Epithelial cell of proximal tubule (primary cell): ENCODE measurements around the gene LY6G6C. TPM values are rescaled to one million over a fixed set of nuclear protein-coding genes. Genes with fewer than 3 reads are reported as not detected.

Source experiments
- DNase-seq: peaks from one replicate; pipeline ENCODE4 v3.0.0-alpha.2; 2011; ENCODE audit warnings: low read depth
- H3K4me3 ChIP-seq: 2 replicates; pipeline ENCODE4 v1.5.1; 2011; ENCODE audit warnings: low read depth, mild to moderate bottlenecking, low read length
- CTCF ChIP-seq: conservative IDR thresholded peaks from 2 replicates; pipeline ENCODE4 v1.5.1; 2012; ENCODE audit warnings: low read depth, mild to moderate bottlenecking, low read length
- total RNA-seq: library from RNA; depleted of rRNA; stranded (reverse); fragments of >200 nt; gene quantifications from 2 replicates; pipeline ENCODE4 v1.2.3, GENCODE V29; 2015

LY6G6C gene
- total RNA-seq, 1 donor from 2014 or later: not detected

GRCh38 chr6:31718265-31718664 lies 3.3 kb downstream of the LY6G6C start:
- H3K4me3 ChIP-seq: no peak overlapping the region
- DNase-seq: no peak
- TF ChIP-seq CTCF: no peak

- no peak for DNase-seq
- TF ChIP-seq CTCF: peak; percentile 20
- no peak overlapping the region for H3K4me3 ChIP-seq
These were observed 3.9 kb downstream of the LY6G6C start for GRCh38 chr6:31717499-31718222.

- no peak for TF ChIP-seq CTCF
- DNase-seq: no peak
- no peak within 1 kb of the TSS for H3K4me3 ChIP-seq
These were observed 6.3 kb downstream of the LY6G6C start, which contains the start of gene LY6G6D for GRCh38 chr6:31715022-31715958. Gene LY6G6D (plus strand): TSS chr6:31715348. CDS start chr6:31715356, 8 bp downstream.

- H3K4me3 ChIP-seq: no peak overlapping the region
- TF ChIP-seq CTCF: no peak
- DNase-seq: no peak
These were observed 7.4 kb downstream of the LY6G6C start for GRCh38 chr6:31713991-31714684.

- DNase-seq: no peak
- no peak for TF ChIP-seq CTCF
- no peak overlapping the region for H3K4me3 ChIP-seq
These were observed 8.1 kb downstream of the LY6G6C start for GRCh38 chr6:31713465-31713864.

- TF ChIP-seq CTCF: peak; percentile 54
- DNase-seq: no peak
- no peak overlapping the region for H3K4me3 ChIP-seq
These were observed 9.2 kb downstream of the LY6G6C start for GRCh38 chr6:31712296-31712695.
